GM18508 (cell line): ENCODE data around the gene PTPN9.
"Not testable (repeated sequence)": the region's sequence is repeated elsewhere in the genome, so short reads cannot be mapped to it uniquely, and the experiment has no call there.

Source experiments
- ATAC-seq: cut with Tn5 transposase; IDR thresholded peaks from one replicate; pipeline ENCODE4 v1.9.1; 2021; ENCODE audit warnings: moderate number of reproducible peaks; ENCODE audit not compliant: insufficient read depth, unreplicated experiment

The PTPN9 gene

DNA sequence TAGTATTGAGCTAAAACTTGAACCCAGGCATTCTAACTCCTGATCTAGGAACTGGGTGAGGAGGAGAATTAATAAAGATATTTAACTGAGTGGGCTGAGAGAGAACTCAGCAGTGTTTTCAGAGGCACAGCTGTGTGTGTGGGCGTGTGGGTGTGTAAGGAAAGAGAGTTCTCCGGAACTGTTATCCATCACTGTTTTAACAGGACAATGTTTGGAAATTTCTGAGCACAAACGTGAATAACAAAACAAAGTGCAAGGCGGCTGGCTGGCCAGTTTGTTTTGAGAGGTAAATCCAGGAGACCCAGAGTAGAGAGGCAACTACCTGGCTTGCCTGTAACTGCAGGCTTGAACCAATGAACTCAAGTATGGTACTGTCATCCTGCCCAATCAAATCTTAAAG is 5.0 kb upstream of the PTPN9 start:
- ATAC-seq = no peak

DNA sequence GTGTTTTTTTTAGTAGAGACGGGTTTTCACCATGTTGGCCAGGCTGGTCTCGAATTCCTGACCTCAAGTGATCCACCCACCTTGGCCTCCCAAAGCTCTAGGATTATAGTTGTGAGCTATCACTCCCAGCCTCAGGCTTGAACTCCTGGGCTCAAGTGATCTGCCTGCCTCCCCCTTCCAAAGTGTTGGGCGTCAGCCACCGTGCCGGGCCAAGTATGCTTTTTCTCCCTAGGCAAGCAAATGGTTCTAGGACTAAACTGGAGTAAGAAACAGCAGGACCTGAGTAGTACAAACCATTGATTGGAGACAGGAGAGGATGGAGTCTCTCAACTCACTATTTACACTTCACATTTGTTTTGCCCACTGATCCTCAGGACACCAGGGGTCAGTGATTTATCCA is 4.6 kb upstream of the PTPN9 start:
- no peak for ATAC-seq

DNA sequence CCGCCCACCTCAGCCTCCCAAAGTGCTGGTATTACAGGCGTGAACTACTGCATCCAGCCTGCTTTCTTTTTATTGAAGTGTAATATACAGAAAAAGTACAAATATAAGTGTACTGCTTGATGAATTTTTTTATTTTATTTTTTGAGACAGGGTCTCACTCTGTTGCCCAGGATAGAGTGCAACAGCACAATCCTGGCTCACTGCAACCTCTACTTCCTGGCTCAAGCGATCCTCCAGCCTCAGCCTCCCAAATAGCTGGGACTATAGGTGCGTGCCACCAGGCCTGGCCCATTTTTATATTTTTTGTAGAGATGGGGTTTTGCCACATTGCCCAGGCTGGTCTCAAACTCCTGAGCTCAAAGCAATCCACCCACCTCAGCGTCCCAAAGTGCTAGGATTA is 3.8 kb upstream of the PTPN9 start:
- ATAC-seq = not testable (repeated sequence)

DNA sequence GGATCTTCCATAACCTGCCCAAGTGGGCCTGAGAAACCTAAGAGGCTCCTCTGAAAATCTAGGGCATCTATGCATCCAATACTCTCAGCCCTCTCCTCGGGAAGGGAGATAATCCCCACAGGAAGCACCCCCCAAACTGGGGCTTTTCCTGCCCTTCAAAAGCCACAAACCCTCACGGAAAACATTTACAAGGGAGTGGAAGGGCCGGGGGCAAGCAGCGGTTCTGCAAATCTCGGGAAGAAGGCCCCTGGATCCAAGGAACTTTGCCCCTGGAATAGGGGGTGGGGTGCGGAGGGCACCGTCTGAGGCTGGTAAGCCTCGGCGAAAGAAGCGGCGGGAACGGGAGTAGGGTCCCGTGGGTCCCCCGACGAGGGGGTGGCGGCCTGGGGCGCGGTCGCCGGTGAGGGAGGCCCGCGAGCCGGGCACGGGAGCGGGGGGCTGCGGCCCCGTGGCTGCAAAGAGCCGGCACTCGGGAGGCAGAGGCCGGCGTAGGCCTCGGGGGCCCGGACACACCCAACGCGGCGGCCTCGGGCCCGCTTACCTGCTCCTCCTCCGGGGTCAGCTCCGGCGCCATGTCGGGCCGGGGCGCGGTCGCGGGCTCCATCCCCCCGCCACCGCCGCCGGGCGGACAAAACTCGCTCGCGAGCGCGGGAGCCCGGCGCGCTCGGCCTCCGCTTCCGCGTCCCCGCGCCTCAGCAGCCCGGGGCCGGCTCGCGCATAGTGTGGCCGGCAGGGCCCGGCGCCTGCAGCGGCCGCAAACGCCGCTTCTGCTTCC is 755 bp downstream of the PTPN9 start:
- no peak for ATAC-seq

DNA sequence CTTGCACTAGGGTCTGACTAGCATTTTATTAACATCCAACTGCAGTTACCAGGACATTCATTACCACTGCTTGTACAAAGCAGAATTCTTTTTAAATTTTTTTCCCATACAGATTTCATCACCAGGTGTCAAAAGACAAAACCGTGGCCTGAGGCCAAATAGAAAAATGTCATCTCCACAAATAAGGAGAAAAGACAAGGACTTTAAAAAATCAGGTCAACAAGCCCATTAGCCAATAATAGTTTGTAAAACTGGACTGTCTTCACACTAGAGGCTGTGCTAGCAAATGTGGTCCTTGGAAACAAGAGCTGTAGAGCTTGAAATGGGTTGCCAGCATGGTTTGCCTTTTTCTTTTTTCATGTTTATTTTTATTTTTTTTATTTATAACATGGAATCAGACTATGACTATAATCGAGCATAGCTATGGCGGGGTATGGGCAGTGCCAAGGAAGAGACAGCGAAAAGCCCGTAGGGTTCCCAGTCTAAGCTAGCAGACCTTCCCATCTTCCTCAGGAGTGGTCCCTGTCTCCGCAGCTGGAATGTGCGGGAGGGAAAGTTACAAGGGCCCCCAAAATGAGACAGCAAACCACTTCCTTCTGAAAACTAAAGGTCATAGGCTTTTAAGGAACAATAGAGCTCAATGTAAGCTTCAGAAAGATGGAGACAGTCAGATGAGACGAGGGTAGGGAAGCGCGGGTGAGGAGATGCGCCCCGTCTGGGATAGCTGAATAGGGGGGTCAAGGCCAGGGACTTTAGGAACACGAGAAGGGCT is 1.5 kb downstream of the PTPN9 start:
- no peak for ATAC-seq

DNA sequence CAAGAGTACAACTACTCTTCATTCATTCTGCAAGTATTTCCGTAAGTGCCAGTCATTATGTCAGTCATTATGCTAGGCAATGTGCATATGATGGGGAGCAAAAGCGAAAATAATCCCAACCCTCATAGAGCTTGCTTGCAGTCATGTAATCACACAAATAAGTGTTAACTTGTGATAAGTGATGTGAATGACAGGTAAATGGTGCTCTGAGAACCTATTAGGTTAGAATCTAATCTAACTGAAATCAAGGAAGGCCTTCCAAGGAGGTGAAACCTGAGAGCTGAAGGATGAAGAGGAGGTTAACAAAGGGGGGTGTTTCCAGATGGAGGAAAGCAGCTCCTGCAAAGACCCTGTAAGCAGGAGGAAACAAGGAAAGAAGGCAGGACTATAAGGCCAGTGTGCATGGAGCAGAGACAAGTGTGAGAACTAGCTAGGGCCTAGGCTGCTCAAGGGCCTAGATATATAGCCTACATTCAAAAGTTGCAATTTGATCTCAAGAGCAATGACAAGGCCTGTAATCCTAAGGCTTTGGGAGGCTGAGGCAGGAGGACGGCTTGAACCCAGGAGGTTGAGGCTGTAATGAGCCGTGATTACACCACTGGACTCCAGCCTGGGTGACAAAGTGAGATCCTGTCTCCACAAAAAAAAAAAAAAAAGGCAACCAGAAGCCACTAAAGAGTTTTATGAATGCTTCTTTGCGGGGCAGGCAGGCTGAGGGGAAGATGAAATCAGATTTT is 5.3 kb downstream of the PTPN9 start:
- ATAC-seq = no peak

DNA sequence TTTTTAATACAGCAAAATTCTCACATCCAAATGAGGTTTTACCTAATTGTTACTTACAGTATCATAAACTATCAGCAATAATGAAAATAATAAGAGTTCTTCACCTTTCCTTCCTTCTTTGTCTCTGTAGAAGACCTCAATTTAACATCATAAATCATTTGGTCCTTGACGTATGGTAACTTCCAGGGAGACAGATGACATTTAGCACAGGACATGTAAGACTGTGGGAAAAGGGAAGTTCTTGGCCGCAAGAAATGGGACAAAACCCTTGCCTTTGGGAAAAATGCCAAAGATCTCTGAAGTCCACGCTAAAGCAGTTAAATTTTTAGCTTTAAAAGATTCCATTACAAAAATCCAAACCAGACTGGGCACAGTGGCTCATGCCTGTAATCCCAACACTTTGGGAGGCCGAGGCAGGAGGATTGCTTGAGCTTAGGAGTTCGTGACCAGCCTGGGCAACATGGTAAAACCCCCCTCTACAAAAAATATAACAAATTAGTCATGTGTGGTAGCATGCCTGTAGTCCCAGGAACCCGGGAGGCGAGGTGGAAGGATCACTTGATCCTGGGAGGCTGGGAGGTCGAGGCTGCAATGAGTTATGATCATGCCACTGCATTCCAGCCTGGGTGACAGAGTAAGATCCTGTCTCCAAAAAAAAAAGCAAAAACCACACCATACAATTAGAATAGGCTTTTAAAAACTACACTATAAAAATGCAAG is 8.8 kb downstream of the PTPN9 start:
- ATAC-seq = no peak

DNA sequence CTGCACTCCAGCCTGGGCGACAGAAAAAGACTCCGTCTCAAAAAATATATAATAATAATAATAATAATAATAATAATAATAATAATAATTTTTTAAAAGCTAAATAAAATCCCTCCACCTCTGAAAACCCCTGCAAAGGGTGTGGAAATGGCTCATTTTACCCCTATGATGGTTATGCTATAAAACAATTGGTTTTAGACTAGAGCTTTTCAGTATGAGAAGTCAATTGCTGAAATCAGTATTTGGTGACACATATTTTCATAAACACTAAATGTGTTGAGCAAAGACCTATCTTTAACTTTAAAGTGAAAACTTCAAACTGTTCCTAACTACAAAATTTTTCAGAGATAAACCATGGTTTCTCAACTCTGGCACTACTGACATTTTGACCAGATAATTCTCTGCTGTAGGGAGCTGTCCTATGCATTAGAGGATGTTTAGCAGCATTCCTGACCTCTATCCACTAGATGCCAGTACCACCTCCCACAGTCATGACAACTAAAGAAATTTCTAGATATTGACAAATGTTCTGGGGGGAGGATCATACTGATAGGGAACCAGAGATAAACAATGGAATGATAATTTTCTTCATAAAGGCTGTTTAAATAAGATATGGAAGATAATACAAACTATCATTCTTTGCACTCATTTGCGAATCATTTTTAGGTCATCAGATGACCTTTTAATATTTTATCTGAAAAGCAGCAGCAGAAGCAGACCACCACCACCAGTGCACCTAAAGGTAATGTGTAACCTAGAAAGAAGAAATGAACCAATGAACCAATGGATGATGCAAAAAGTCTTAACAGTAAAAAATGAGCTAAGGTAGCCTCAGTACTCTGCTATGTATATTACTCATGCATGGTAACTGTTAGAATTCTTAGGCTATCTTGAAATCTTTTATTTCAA is 13.8 kb downstream of the PTPN9 start:
- ATAC-seq = no peak

DNA sequence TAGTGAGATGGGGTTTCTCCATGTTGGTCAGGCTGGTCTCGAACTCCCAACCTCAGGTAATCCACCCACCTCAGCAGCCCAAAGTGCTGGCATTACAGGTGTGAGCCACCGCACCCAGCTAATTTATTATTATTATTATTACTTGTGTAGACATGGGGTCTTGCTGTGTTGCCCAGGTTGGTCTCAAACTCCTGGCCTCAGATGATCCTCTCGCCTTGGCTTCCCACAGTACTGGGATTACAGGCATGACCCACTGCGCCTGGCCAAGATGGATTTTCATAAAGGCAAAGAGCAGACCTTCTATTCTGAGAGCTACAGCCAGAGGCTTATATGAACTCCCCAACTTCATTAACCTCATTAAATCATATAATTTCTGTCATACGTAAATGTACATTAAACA is 17.2 kb downstream of the PTPN9 start:
- no peak for ATAC-seq

DNA sequence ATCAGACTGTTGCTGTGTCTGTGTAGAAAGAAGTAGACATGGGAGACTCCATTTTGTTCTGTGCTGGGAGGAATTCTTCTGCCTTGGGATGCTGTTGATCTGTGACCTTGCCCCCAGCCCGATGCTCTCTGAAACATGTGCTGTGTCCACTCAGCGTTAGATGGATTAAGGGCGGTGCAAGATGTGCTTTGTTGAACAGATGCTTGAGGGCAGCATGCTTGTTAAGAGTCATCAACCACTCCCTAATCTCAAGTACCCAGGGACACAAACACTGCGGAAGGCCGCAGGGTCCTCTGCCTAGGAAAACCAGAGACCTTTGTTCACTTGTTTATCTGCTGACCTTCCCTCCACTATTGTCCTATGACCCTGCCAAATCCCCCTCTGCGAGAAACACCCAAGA is 19.8 kb downstream of the PTPN9 start:
- ATAC-seq = not testable (repeated sequence)

DNA sequence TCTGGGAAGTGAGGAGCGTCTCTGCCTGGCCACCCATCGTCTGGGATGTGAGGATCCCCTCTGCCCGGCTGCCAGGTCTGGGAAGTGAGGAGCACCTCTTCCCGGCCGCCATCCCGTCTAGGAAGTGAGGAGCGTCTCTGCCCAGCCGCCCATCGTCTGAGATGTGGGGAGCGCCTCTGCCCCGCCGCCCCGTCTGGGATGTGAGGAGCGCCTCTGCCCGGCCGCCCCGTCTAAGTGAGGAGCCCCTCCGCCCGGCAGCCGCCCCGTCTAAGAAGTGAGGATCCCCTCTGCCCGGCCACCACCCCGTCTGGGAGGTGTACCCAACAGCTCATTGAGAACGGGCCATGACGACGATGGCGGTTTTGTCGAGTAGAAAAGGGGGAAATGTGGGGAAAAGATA is 20.2 kb downstream of the PTPN9 start:
- not testable (repeated sequence) for ATAC-seq

DNA sequence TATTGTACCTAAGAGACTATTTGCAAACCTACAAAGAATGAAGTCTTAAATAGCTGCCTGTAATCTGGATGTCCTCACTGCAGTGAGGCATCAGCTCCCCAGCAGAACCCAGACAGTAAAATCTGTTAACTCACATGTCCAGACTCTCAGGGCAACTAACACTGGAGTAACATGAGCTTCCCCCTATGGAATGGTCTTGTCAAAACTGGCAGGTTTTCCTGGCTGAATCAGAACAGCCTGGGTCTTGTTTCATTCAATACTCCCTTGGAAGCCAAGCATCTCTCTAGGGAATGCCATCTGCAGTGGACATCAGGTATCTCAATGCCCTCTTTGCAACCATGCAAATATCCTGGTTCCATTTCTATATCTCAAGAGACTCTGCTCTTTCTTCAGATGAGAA is 24.4 kb downstream of the PTPN9 start:
- no peak for ATAC-seq

DNA sequence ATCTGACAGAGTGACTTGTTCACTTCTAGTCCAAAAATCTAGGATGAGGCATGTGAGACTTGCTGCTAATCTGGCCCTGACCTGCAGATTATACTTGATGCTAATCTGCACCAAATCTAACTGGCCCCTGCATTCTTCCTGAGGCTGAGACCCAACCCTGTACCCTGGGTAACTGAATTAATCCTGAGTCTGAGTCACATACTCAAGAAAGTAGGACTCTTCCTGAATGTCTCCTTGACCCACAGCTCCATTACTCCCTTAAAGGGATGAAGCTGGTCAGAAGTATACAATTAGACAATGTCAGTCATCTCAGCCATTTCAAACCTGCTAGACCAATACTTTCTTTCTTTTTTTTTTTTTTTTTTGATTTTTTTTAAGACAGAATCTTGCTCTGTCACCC is 25.5 kb downstream of the PTPN9 start:
- ATAC-seq = no peak

DNA sequence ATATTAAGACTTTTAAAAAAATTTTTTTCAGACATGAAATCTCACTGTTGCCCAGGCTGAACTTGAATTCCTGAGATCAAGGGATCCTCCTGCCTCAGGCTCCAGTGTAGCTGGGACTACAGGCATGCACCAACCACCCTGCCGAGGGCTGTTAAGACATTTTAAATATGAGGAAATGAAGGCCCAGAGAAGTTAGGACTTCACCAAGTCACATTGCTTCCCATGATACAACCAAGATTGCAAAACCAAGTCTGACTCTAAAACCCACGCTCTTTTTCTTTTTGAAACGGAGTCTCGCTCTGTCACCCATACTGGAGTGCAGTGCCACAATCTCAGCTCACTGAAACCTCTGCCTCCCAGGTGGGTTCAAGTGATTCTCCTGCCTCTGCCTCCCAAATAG is 28.0 kb downstream of the PTPN9 start:
- no peak for ATAC-seq

DNA sequence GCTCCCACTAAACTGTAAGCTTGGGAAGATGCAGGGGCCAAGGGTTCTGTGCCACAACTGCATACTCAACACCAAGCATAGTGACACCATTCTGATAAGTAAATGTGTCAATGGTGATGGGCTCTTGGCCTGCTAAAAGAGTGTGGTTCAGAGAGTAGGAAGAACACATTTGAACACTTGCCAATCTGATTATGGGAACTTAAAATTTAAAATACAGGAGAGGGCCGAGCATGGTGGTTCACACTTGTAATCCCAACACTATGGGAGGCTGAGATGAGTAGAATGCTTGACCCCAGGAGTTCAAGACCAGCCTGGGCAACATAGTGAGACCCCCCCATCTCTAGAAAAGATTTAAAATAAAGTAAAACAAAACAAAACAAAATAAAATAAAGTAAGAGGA is 34.1 kb downstream of the PTPN9 start:
- ATAC-seq = no peak

DNA sequence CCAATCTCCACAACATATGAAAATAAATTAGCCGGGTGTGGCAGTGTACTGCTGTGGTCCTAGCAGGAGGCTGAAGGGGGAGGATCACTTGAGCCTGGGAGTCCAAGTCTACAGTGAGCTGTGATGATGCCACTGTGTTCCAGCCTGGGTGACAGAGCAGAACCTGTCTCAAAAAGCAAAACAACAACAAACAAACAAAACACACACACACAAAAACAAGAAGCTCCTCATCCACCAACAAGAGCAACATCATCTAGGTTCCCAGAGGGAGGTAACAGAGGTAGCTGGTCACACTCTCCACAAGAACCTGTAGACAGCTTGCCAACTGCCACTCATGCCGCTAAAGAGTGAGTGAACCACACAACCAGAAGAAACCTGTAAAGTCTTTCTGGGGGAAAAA is 34.8 kb downstream of the PTPN9 start:
- ATAC-seq = no peak

DNA sequence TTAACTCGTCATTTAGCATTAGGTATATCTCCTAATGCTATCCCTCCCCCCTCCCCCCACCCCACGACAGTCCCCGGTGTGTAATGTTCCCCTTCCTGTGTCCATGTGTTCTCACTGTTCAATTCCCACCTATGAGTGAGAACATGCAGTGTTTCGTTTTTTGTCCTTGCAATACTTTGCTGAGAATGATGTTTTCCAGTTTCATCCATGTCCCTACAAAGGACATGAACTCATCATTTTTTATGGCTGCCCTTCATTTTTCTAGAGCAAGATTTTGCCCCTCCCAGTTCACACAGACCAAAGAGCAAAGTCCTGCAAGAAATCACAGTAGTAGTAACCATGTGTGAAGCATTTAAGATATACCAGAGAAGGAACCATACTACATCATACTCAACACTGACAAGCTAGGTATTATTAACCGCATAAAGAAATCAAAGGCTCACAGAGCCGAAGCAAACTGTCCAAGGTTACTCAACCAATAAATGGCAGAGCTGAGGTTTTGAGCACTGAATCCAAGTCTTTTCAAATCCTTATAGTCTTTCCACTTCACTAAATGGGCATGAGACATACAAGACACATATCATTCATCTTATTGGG is 36.1 kb downstream of the PTPN9 start:
- ATAC-seq = not testable (repeated sequence)

DNA sequence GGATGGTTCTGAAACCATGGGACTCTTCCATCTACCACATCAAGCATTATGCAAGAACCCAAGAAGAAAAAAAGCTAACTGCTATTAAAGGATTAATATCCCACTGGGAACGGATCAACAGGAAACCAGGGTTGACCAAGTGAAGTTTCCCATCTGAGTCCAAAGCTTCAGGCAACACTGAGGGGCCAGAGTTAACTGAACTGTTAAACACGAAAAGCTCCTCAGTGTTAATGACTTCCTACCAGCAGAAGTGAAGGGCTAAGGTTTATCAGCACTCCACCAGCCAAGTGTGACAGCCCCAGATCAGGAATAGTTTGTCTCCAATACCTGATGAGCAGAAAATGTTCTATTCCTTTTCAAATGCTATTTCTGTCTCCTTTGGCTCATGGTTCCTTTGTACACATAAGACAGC is 36.7 kb downstream of the PTPN9 start:
- no peak for ATAC-seq

DNA sequence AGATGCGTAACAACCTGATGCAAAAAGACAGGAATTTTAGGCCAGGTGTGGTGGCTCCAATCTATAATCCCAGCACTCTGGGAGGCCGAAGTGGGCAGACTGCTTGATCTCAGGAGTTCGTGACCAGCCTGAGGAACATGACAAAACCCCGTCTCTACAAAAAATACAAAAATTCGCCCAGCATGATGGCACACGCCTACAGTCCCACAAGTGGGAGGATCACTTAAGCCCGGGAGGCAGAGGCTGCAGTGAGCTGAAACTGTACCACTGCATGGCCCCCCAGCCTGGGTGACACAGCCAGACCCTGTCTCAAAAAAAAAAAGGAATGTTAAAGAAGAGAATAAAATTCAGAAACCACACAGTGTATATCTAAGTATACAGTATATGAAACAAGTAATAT is 40.7 kb downstream of the PTPN9 start:
- ATAC-seq = no peak
